ENCODE results near the gene TSGA10IP. TPM values are rescaled to one million over a fixed set of nuclear protein-coding genes. Genes with fewer than 3 reads are reported as not detected.

Gene TSGA10IP
- total RNA-seq, 1 donor from 2014 or later = 0.68 TPM

- Mint-ChIP-seq H3K27ac (peak overlapping the region; percentile 96), H3K9me3 (no peaks in the 10 kb centered on the region), H3K4me3 (peak overlapping the region; percentile 96), H3K4me1 (ENCODE audit: unreplicated experiment) (peaks cover 20% of the 10 kb centered on the region), H3K27me3 (no peaks in the 10 kb centered on the region), H3K36me3 (peaks cover 14% of the 10 kb centered on the region)
- TF ChIP-seq CTCF (conservative IDR thresholded peaks at IDR 0.05) = no peak
- DNase-seq (ENCODE audit: extremely low spot score, unreplicated experiment) = no peak
Observed at GRCh38 chr11:65960824-65961266, 15.6 kb downstream of the TSGA10IP start.

- DNase-seq (ENCODE audit: extremely low spot score, unreplicated experiment) = peak; percentile 97
- Mint-ChIP-seq H3K27me3 (no peaks in the 10 kb centered on the region), H3K36me3 (peaks cover 17% of the 10 kb centered on the region), H3K27ac (peak within 1 kb of the TSS; percentile 96), H3K4me1 (ENCODE audit: unreplicated experiment) (peaks cover 20% of the 10 kb centered on the region), H3K9me3 (no peaks in the 10 kb centered on the region), H3K4me3 (peak within 1 kb of the TSS; percentile 96)
- peak; percentile 29 for TF ChIP-seq CTCF (conservative IDR thresholded peaks at IDR 0.05)
Observed at GRCh38 chr11:65961267-65962140, 16.2 kb downstream of the TSGA10IP start, which contains the start of gene SART1. Gene SART1 (plus strand): TSS chr11:65961734. CDS start chr11:65961781, 47 bp downstream.

- peaks cover 20% of the 10 kb centered on the region for H3K4me1 Mint-ChIP-seq (ENCODE audit: unreplicated experiment)
- H3K27ac Mint-ChIP-seq = peak overlapping the region; percentile 74
- DNase-seq (ENCODE audit: extremely low spot score, unreplicated experiment) = no peak
- H3K36me3 Mint-ChIP-seq = peaks cover 17% of the 10 kb centered on the region
- H3K9me3 Mint-ChIP-seq = no peaks in the 10 kb centered on the region
- H3K4me3 Mint-ChIP-seq = peak overlapping the region; percentile 96
- no peaks in the 10 kb centered on the region for H3K27me3 Mint-ChIP-seq
- TF ChIP-seq CTCF (conservative IDR thresholded peaks at IDR 0.05) = no peak
Observed at GRCh38 chr11:65962141-65962564, 16.9 kb downstream of the TSGA10IP start.

- Mint-ChIP-seq H3K36me3 (peaks cover 26% of the 10 kb centered on the region), H3K27ac (no peak overlapping the region), H3K27me3 (no peaks in the 10 kb centered on the region), H3K4me1 (ENCODE audit: unreplicated experiment) (peaks cover 20% of the 10 kb centered on the region), H3K4me3 (no peak overlapping the region), H3K9me3 (no peaks in the 10 kb centered on the region)
- no peak for TF ChIP-seq CTCF (conservative IDR thresholded peaks at IDR 0.05)
- DNase-seq (ENCODE audit: extremely low spot score, unreplicated experiment) = no peak
Observed at GRCh38 chr11:65964906-65965305, 19.6 kb downstream of the TSGA10IP start.

- Mint-ChIP-seq H3K9me3 (no peaks in the 10 kb centered on the region), H3K4me3 (no peak overlapping the region), H3K27ac (no peak overlapping the region), H3K36me3 (peaks cover 32% of the 10 kb centered on the region), H3K4me1 (ENCODE audit: unreplicated experiment) (peaks cover 18% of the 10 kb centered on the region), H3K27me3 (no peaks in the 10 kb centered on the region)
- no peak for TF ChIP-seq CTCF (conservative IDR thresholded peaks at IDR 0.05)
- no peak for DNase-seq (ENCODE audit: extremely low spot score, unreplicated experiment)
Observed at GRCh38 chr11:65965986-65966762, 20.9 kb downstream of the TSGA10IP start.

All from type B pancreatic cell (in vitro differentiated cells).